H9 (cell line): ENCODE data around the gene TBC1D23. TPM values are rescaled to one million over a fixed set of nuclear protein-coding genes. Genes with fewer than 3 reads are reported as not detected.

ENCODE experiments used
- DNase-seq: peaks from one replicate; pipeline ENCODE4 v3.0.0-alpha.2; 2017
- H2AFZ ChIP-seq: one replicate; pipeline ENCODE4 v1.6.1; 2013; ENCODE audit warnings: mild to moderate bottlenecking, low read length, control low read depth, moderate library complexity
- H2AK5ac ChIP-seq: 2 replicates; pipeline ENCODE4 v1.6.1; 2013; ENCODE audit warnings: low read length, control low read depth, mixed read lengths; ENCODE audit not compliant: insufficient read length
- H2BK120ac ChIP-seq: one replicate; pipeline ENCODE4 v1.6.1; 2013; ENCODE audit warnings: low read depth, mild to moderate bottlenecking, low read length, control low read depth, inconsistent platforms; ENCODE audit not compliant: poor library complexity, severe bottlenecking
- H2BK12ac ChIP-seq: 2 replicates; pipeline ENCODE4 v1.6.1; 2013; ENCODE audit warnings: low read length, control low read depth, mixed read lengths, low read depth; ENCODE audit not compliant: insufficient read length
- H2BK15ac ChIP-seq: 2 replicates; pipeline ENCODE4 v1.6.1; 2013; ENCODE audit warnings: low read depth, low read length, control low read depth
- H2BK20ac ChIP-seq: one replicate; pipeline ENCODE4 v1.6.1; 2013; ENCODE audit warnings: low read depth, mild to moderate bottlenecking, low read length, control low read depth, inconsistent platforms; ENCODE audit not compliant: poor library complexity, severe bottlenecking
- H2BK5ac ChIP-seq: 2 replicates; pipeline ENCODE4 v1.6.1; 2013; ENCODE audit warnings: low read length, control low read depth, mixed read lengths; ENCODE audit not compliant: insufficient read length
- H3K14ac ChIP-seq: 2 replicates; pipeline ENCODE4 v1.6.1; 2013; ENCODE audit warnings: low read length, control low read depth; ENCODE audit not compliant: insufficient read depth
- H3K18ac ChIP-seq: 2 replicates; pipeline ENCODE4 v1.6.1; 2013; ENCODE audit warnings: low read depth, mild to moderate bottlenecking, mixed read lengths, low read length, control low read depth; ENCODE audit not compliant: insufficient read length
- H3K23ac ChIP-seq: 2 replicates; pipeline ENCODE4 v1.6.1; 2013; ENCODE audit warnings: low read length, control low read depth, mixed read lengths, low read depth; ENCODE audit not compliant: insufficient read length
- H3K23me2 ChIP-seq: 2 replicates; pipeline ENCODE4 v1.6.1; 2013; ENCODE audit warnings: low read depth, mild to moderate bottlenecking, mixed read lengths, low read length, control low read depth; ENCODE audit not compliant: insufficient read length, poor library complexity, severe bottlenecking
- H3K27ac ChIP-seq: 2 replicates; pipeline ENCODE4 v1.5.1; 2013; ENCODE audit warnings: low read length, control low read depth, mixed read lengths, low read depth; ENCODE audit not compliant: insufficient read length
- H3K27me3 ChIP-seq: 2 replicates; pipeline ENCODE4 v1.6.1; 2013; ENCODE audit warnings: low read length, control low read depth, inconsistent platforms; ENCODE audit not compliant: insufficient read depth
- H3K4ac ChIP-seq: 2 replicates; pipeline ENCODE4 v1.6.1; 2013; ENCODE audit warnings: low read depth, mild to moderate bottlenecking, control low read depth, inconsistent platforms, low read length, moderate library complexity
- H3K4me1 ChIP-seq: 2 replicates; pipeline ENCODE4 v1.6.1; 2013; ENCODE audit warnings: low read length, control low read depth, inconsistent platforms; ENCODE audit not compliant: insufficient read depth
- H3K4me2 ChIP-seq: 2 replicates; pipeline ENCODE4 v1.6.1; 2013; ENCODE audit warnings: low read length, control low read depth, mixed read lengths; ENCODE audit not compliant: insufficient read length, insufficient read depth
- H3K56ac ChIP-seq: 2 replicates; pipeline ENCODE4 v1.6.1; 2013; ENCODE audit warnings: low read depth, mild to moderate bottlenecking, mixed read lengths, low read length, control low read depth; ENCODE audit not compliant: insufficient read length
- H3K79me1 ChIP-seq: 2 replicates; pipeline ENCODE4 v1.6.1; 2013; ENCODE audit warnings: low read depth, mild to moderate bottlenecking, moderate library complexity, low read length, control low read depth, inconsistent platforms; ENCODE audit not compliant: insufficient read depth, poor library complexity, severe bottlenecking
- H3K79me2 ChIP-seq: 2 replicates; pipeline ENCODE4 v1.6.1; 2013; ENCODE audit warnings: low read length, control low read depth, inconsistent platforms; ENCODE audit not compliant: insufficient read depth
- H3K9ac ChIP-seq: 2 replicates; pipeline ENCODE4 v1.6.1; 2013; ENCODE audit warnings: low read length, control low read depth, mixed read lengths; ENCODE audit not compliant: insufficient read length; ENCODE audit errors: extremely low read depth
- H3K9me3 ChIP-seq: one replicate; pipeline ENCODE4 v1.6.1; 2013; ENCODE audit warnings: low read depth, low read length, inconsistent platforms; ENCODE audit not compliant: control insufficient read depth
- H3T11ph ChIP-seq: one replicate; pipeline ENCODE4 v1.6.1; 2013; ENCODE audit warnings: mild to moderate bottlenecking, low read length, control low read depth, inconsistent platforms
- H4K20me1 ChIP-seq: one replicate; pipeline ENCODE4 v1.6.1; 2013; ENCODE audit not compliant: control insufficient read depth, insufficient read length, insufficient read depth
- H4K5ac ChIP-seq: 2 replicates; pipeline ENCODE4 v1.6.1; 2013; ENCODE audit warnings: low read depth, mild to moderate bottlenecking, mixed read lengths, low read length, control low read depth; ENCODE audit not compliant: insufficient read length
- H4K8ac ChIP-seq: replicated peaks from 2 replicates; pipeline ENCODE4 v1.6.1; 2013; ENCODE audit warnings: low read length, control low read depth, mixed read lengths, low read depth; ENCODE audit not compliant: insufficient read length
- H4K91ac ChIP-seq: 2 replicates; pipeline ENCODE4 v1.6.1; 2013; ENCODE audit warnings: low read depth, mild to moderate bottlenecking, moderate library complexity, mixed read lengths, low read length, control low read depth; ENCODE audit not compliant: insufficient read length
- H3K27ac Mint-ChIP-seq, 3 experiments: 2 replicates in 2 of 3; 3 replicates in 1 of 3; pipeline ENCODE4 v1.8.0; 2020 to 2021; ENCODE audit warnings: mixed read lengths in 3 of 3, mild to moderate bottlenecking in 1 of 3, moderate library complexity in 1 of 3
- H3K27me3 Mint-ChIP-seq: 2 replicates; pipeline ENCODE4 v1.8.0; 2021; ENCODE audit warnings: low read depth, mild to moderate bottlenecking, moderate library complexity, mixed read lengths
- H3K36me3 Mint-ChIP-seq, 3 experiments: 2 replicates in 2 of 3; 3 replicates in 1 of 3; pipeline ENCODE4 v1.8.0; 2020 to 2021; ENCODE audit warnings: low read depth in 3 of 3, mixed read lengths in 3 of 3; ENCODE audit not compliant: insufficient read depth in 1 of 3
- H3K4me1 Mint-ChIP-seq, 2 experiments: 2 replicates each; pipeline ENCODE4 v1.8.0; 2020; ENCODE audit warnings: mixed read lengths in 2 of 2
- H3K4me3 Mint-ChIP-seq, 2 experiments: 2 replicates in 1 of 2; 3 replicates in 1 of 2; pipeline ENCODE4 v1.8.0; 2020 to 2021; ENCODE audit warnings: mild to moderate bottlenecking in 2 of 2, mixed read lengths in 2 of 2, moderate library complexity in 1 of 2
- H3K9me3 Mint-ChIP-seq, 2 experiments: 2 replicates in 1 of 2; 3 replicates in 1 of 2; pipeline ENCODE4 v1.8.0; 2020; ENCODE audit warnings: mild to moderate bottlenecking in 2 of 2, mixed read lengths in 2 of 2, moderate library complexity in 1 of 2
- CTCF ChIP-seq: fragments of 200-600 bp; sonication (generic); conservative IDR thresholded peaks from 3 replicates; pipeline ENCODE4 v1.8.0; 2021; ENCODE audit warnings: antibody characterized with exemption, mild to moderate bottlenecking
- WGBS: extraction: QIAGEN DNeasy Blood & Tissue Kit; methylation state at CpG from one replicate; pipeline ENCODE4 v1.1.7; 2013; ENCODE audit warnings: missing lambda C conversion rate, low lambda C conversion rate, mixed read lengths; ENCODE audit not compliant: insufficient read length; ENCODE audit errors: extremely low coverage; 5-methylcytosine and 5-hydroxymethylcytosine counted together
- total RNA-seq: library from RNA; stranded (reverse); gene quantifications from 2 replicates; pipeline ENCODE4 v1.2.1, GENCODE V29; 2021

Gene TBC1D23
- total RNA-seq, 1 experiment from 2014 or later = 37.1 TPM

GRCh38 chr3:100230710-100231109, 30.1 kb upstream of the TBC1D23 start:
- Histone ChIP-seq H2BK15ac (no peak overlapping the region), H2AK5ac (no peak overlapping the region), H3K9ac (no peak overlapping the region), H3K27ac (no peak overlapping the region), H3K18ac (no peak overlapping the region), H2BK12ac (no peak overlapping the region), H3K9me3 (no peaks in the 10 kb centered on the region), H3K23ac (no peak overlapping the region), H2AFZ (no peak overlapping the region), H2BK20ac (no peak overlapping the region), H4K8ac (no peak overlapping the region), H3K27me3 (no peaks in the 10 kb centered on the region), H3K4me2 (no peak overlapping the region), H4K20me1 (no peaks in the 10 kb centered on the region), H3K56ac (no peak overlapping the region), H3K4me1 (peaks cover 3% of the 10 kb centered on the region; the same call in 1 of the 2 replicates), H3K79me2 (no peaks in the 10 kb centered on the region), H3K23me2 (no peaks in the 10 kb centered on the region), H3K79me1 (no peaks in the 10 kb centered on the region), H3T11ph (no peak overlapping the region), H2BK5ac (no peak overlapping the region), H4K91ac (no peak overlapping the region), H3K14ac (no peak overlapping the region), H4K5ac (no peak overlapping the region), H2BK120ac (no peak overlapping the region), H3K4ac (no peak overlapping the region)
- Mint-ChIP-seq H3K4me3 (no peak overlapping the region), H3K27me3 (no peaks in the 10 kb centered on the region; the same call in 1 of the 2 replicates), H3K36me3 (no peaks in the 10 kb centered on the region), H3K9me3 (peaks cover 0 to 12% of the 10 kb centered on the region in 2 experiments; a peak in 4 of 5 replicates), H3K27ac (no peak overlapping the region), H3K4me1 (peaks cover 5 to 14% of the 10 kb centered on the region in 2 experiments)
- TF ChIP-seq CTCF = no peak
- WGBS = no CpG with 5 or more reads among the region's 3 CpGs
- no peak for DNase-seq
